K562 (cell line): Measurements from ENCODE around the gene MCTS1. TPM values are rescaled to one million over a fixed set of nuclear protein-coding genes. Genes with fewer than 3 reads are reported as not detected.

Experiments used
- FOXJ2 ChIP-seq: fragments of 200-800 bp; sonication (Bioruptor generic); IDR thresholded peaks from 2 replicates; pipeline ENCODE4 v1.6.1; 2016; ENCODE audit warnings: missing genetic modification characterization, missing compliant biosample characterization
- GABPA ChIP-seq: fragments of 200-800 bp; sonication (Bioruptor generic); conservative IDR thresholded peaks from 2 replicates; pipeline ENCODE4 v1.6.1; 2016; ENCODE audit warnings: low read depth, missing genetic modification characterization, missing compliant biosample characterization
- LCOR ChIP-seq: sonication (generic); formaldehyde crosslinking; IDR thresholded peaks from 2 replicates; pipeline ENCODE4 v1.8.0; 2022; ENCODE audit warnings: mild to moderate bottlenecking, missing genetic modification reagents
- TARDBP ChIP-seq: fragments of 450-650 bp; IDR thresholded peaks from 2 replicates; pipeline ENCODE4 v1.6.1; 2016
- TEAD2 ChIP-seq: fragments of 450-650 bp; IDR thresholded peaks from 2 replicates; pipeline ENCODE4 v1.6.1; 2016; ENCODE audit warnings: missing genetic modification characterization, control low read depth, missing compliant biosample characterization
- XRCC4 ChIP-seq: IDR thresholded peaks from one replicate; pipeline ENCODE4 v1.6.1; 2011; ENCODE audit not compliant: insufficient read depth, insufficient read length; ENCODE audit errors: extremely low read depth
- polyA plus RNA-seq, 8 experiments: library from polyadenylated mRNA; depleted of rRNA in 4 of 8; stranded (reverse) in 5 of 8; unstranded in 3 of 8; fragments of >200 nt; fragmentation: Nextera tagmentation in 2 of 8; fragmentation: Illumina TruSeq in 1 of 8; extraction: Ambion mirVana in 2 of 8; extraction: Trizol in 1 of 8; gene quantifications; 2 replicates each; pipeline versions ENCODE4 v1.2.1 to v1.2.3, GENCODE V29; 2011 to 2014; ENCODE audit warnings: inconsistent platforms in 1 of 8, missing spikeins in 1 of 8
- total RNA-seq, 7 experiments: library from RNA; depleted of rRNA in 6 of 7; stranded (reverse); fragments of >200 nt in 6 of 7; fragmentation: Illumina TruSeq in 2 of 7; extraction: Trizol in 2 of 7; gene quantifications; 2 replicates each; pipeline versions ENCODE4 v1.2.1 to v1.2.3, GENCODE V29; 2011 to 2021; ENCODE audit warnings: low replicate concordance in 1 of 7
- TF ChIP-seq, protein P1 (sequence below): fragments of 450-650 bp; IDR thresholded peaks from 2 replicates; pipeline ENCODE4 v1.6.1; 2018; ENCODE audit warnings: mild to moderate bottlenecking, low read depth; ENCODE audit not compliant: partially characterized antibody
- TF ChIP-seq, protein P2 (sequence below), 3 experiments: fragments of 200-800 bp in 1 of 3; fragments of 250-450 bp in 1 of 3; fragments of 450-650 bp in 1 of 3; sonication (Bioruptor Pico) in 1 of 3; sonication (Bioruptor generic) in 1 of 3; formaldehyde crosslinking in 1 of 3; IDR thresholded peaks; 2 replicates each; pipeline versions ENCODE4 v1.6.1 to v1.8.0; 2016 to 2022; ENCODE audit warnings: mild to moderate bottlenecking in 2 of 3, missing genetic modification characterization in 2 of 3, missing compliant biosample characterization in 1 of 3, moderate library complexity in 1 of 3
- TF ChIP-seq, protein P3 (sequence below), 2 experiments: fragments of 450-650 bp in 1 of 2; IDR thresholded peaks; 2 replicates each; pipeline ENCODE4 v1.6.1; 2011 to 2017; ENCODE audit warnings: low read depth in 2 of 2, antibody characterized with exemption in 1 of 2, borderline replicate concordance in 1 of 2, low read length in 1 of 2, mild to moderate bottlenecking in 1 of 2, mixed read lengths in 1 of 2; ENCODE audit not compliant: control insufficient read depth in 1 of 2

The MCTS1 gene
- total and polyA plus RNA-seq, 9 of the 15 experiments (the other 6 are each of a cell fraction or from before 2014, with no cell fraction given), result 65.3 to 300 (median 152) TPM

DNA sequence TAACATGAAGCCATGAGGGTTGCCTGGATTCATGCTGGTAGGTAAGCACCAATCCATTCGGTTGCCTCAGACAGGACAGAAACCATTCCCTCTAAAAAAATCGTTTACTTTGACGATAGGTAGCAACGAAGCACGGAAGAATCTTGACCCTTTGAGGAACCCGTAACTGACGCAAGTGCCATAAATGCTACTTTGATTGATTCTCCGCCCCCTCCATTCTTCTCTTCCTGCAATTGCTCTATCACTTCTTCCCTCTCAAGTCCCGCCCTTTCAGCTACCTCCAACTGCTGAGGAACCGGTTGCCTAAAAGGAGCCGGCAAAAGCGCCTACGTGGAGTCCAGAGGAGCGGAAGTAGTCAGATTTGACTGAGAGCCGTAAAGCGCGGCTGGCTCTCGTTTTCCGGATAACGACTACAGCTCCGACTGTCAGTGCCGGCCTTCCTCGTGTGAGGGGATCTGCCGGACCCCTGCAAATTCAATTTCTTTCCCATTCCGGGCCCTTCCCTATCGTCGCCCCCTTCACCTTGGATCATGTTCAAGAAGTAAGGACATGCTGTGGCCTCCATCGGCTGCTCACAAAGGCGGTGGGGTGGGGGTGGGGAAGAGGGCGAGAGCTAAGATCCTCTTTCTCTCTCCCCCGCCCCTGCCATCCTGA, at the start of gene MCTS1 (continued):
- no peak for TF ChIP-seq FOXJ2 (tag)
- TF ChIP-seq, protein P1, sequence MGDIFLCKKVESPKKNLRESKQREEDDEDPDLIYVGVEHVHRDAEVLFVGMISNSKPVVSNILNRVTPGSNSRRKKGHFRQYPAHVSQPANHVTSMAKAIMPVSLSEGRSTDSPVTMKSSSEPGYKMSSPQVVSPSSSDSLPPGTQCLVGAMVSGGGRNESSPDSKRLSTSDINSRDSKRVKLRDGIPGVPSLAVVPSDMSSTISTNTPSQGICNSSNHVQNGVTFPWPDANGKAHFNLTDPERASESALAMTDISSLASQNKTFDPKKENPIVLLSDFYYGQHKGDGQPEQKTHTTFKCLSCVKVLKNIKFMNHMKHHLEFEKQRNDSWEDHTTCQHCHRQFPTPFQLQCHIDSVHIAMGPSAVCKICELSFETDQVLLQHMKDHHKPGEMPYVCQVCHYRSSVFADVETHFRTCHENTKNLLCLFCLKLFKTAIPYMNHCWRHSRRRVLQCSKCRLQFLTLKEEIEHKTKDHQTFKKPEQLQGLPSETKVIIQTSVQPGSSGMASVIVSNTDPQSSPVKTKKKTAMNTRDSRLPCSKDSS, result no peak
- TF ChIP-seq LCOR (CRISPR knock-in tag), result 0 out of 2 replicates have a peak, but pooled peaks have one; percentile 33
- TF ChIP-seq, protein P2, sequence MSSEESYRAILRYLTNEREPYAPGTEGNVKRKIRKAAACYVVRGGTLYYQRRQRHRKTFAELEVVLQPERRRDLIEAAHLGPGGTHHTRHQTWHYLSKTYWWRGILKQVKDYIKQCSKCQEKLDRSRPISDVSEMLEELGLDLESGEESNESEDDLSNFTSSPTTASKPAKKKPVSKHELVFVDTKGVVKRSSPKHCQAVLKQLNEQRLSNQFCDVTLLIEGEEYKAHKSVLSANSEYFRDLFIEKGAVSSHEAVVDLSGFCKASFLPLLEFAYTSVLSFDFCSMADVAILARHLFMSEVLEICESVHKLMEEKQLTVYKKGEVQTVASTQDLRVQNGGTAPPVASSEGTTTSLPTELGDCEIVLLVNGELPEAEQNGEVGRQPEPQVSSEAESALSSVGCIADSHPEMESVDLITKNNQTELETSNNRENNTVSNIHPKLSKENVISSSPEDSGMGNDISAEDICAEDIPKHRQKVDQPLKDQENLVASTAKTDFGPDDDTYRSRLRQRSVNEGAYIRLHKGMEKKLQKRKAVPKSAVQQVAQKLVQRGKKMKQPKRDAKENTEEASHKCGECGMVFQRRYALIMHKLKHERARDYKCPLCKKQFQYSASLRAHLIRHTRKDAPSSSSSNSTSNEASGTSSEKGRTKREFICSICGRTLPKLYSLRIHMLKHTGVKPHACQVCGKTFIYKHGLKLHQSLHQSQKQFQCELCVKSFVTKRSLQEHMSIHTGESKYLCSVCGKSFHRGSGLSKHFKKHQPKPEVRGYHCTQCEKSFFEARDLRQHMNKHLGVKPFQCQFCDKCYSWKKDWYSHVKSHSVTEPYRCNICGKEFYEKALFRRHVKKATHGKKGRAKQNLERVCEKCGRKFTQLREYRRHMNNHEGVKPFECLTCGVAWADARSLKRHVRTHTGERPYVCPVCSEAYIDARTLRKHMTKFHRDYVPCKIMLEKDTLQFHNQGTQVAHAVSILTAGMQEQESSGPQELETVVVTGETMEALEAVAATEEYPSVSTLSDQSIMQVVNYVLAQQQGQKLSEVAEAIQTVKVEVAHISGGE (CRISPR knock-in tag; IDR thresholded peaks at IDR 0.05), result peak in 1 of 3 experiments; percentile 54; a peak in 1 of 6 replicates
- TF ChIP-seq TEAD2, result no peak
- no peak for TF ChIP-seq TARDBP
- no peak for TF ChIP-seq XRCC4
- TF ChIP-seq, protein P3, sequence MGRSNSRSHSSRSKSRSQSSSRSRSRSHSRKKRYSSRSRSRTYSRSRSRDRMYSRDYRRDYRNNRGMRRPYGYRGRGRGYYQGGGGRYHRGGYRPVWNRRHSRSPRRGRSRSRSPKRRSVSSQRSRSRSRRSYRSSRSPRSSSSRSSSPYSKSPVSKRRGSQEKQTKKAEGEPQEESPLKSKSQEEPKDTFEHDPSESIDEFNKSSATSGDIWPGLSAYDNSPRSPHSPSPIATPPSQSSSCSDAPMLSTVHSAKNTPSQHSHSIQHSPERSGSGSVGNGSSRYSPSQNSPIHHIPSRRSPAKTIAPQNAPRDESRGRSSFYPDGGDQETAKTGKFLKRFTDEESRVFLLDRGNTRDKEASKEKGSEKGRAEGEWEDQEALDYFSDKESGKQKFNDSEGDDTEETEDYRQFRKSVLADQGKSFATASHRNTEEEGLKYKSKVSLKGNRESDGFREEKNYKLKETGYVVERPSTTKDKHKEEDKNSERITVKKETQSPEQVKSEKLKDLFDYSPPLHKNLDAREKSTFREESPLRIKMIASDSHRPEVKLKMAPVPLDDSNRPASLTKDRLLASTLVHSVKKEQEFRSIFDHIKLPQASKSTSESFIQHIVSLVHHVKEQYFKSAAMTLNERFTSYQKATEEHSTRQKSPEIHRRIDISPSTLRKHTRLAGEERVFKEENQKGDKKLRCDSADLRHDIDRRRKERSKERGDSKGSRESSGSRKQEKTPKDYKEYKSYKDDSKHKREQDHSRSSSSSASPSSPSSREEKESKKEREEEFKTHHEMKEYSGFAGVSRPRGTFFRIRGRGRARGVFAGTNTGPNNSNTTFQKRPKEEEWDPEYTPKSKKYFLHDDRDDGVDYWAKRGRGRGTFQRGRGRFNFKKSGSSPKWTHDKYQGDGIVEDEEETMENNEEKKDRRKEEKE (IDR thresholded peaks at IDR 0.05; ENCODE audit: borderline replicate concordance in 1 of 2, control insufficient read depth in 1 of 2, low read depth in 2 of 2, low read length in 1 of 2), result no peak
- TF ChIP-seq GABPA (tag), result peak; percentile 90
- TF ChIP-seq, all 486 proteins: peak for 89
